NCI-H2171 (cell line): Measurements from ENCODE around the gene CHCHD6.

ENCODE experiments used
- DNase-seq: peaks from one replicate; lab custom pipeline; 2025; lab: John Stamatoyannopoulos, UW

The CHCHD6 gene

GRCh38 chr3:126743350-126743749 is 39.3 kb downstream of the CHCHD6 start:
- no peak for DNase-seq

- no peak for DNase-seq
These were observed 39.7 kb downstream of the CHCHD6 start for GRCh38 chr3:126743781-126744180.

- no peak for DNase-seq
These were observed 41.8 kb downstream of the CHCHD6 start for GRCh38 chr3:126745760-126746394.

GRCh38 chr3:126746395-126747177 is 42.5 kb downstream of the CHCHD6 start:
- no peak for DNase-seq

- no peak for DNase-seq
These were observed 43.7 kb downstream of the CHCHD6 start for GRCh38 chr3:126747768-126748167.

- DNase-seq: no peak
These were observed 44.9 kb downstream of the CHCHD6 start for GRCh38 chr3:126748701-126749546.

GRCh38 chr3:126749547-126749875 is 45.5 kb downstream of the CHCHD6 start:
- no peak for DNase-seq

GRCh38 chr3:126749931-126750755 is 46.1 kb downstream of the CHCHD6 start:
- no peak for DNase-seq

- DNase-seq: peak; percentile 81
These were observed 46.7 kb downstream of the CHCHD6 start for GRCh38 chr3:126750756-126751121.

GRCh38 chr3:126751611-126752302 is 47.7 kb downstream of the CHCHD6 start:
- DNase-seq: no peak

GRCh38 chr3:126752303-126753190 is 48.5 kb downstream of the CHCHD6 start:
- DNase-seq: peak; percentile 62

GRCh38 chr3:126753191-126754160 is 49.4 kb downstream of the CHCHD6 start:
- DNase-seq: no peak

- DNase-seq: no peak
These were observed 51.8 kb downstream of the CHCHD6 start for GRCh38 chr3:126755866-126756265.

- no peak for DNase-seq
These were observed 54.0 kb downstream of the CHCHD6 start for GRCh38 chr3:126758026-126758425.

GRCh38 chr3:126758882-126759281 is 54.8 kb downstream of the CHCHD6 start:
- DNase-seq: no peak

GRCh38 chr3:126760541-126760940 is 56.5 kb downstream of the CHCHD6 start:
- DNase-seq: no peak

- no peak for DNase-seq
These were observed 59.0 kb downstream of the CHCHD6 start for GRCh38 chr3:126763035-126763434.

- DNase-seq: no peak
These were observed 61.4 kb downstream of the CHCHD6 start for GRCh38 chr3:126765187-126766069.
